HepG2 (cell line): ENCODE measurements around the gene VAMP5. TPM values are rescaled to one million over a fixed set of nuclear protein-coding genes. Genes with fewer than 3 reads are reported as not detected.

Experiments used
- ARHGAP35 ChIP-seq: sonication (generic); formaldehyde crosslinking; IDR thresholded peaks from 2 replicates; pipeline ENCODE4 v1.9.0; 2022; ENCODE audit warnings: mild to moderate bottlenecking, inconsistent platforms, moderate library complexity, missing genetic modification reagents, borderline replicate concordance
- BHLHE40 ChIP-seq: IDR thresholded peaks from 2 replicates; pipeline ENCODE4 v1.6.1; 2011; ENCODE audit warnings: low read length, improper control_type of control experiment
- BORCS8-MEF2B ChIP-seq: sonication (generic); formaldehyde crosslinking; IDR thresholded peaks from 2 replicates; pipeline ENCODE4 v1.8.0; 2022; ENCODE audit warnings: mild to moderate bottlenecking, missing genetic modification reagents
- BRD4 ChIP-seq: sonication (generic); formaldehyde crosslinking; IDR thresholded peaks from 2 replicates; pipeline ENCODE4 v1.4.0; 2020; ENCODE audit warnings: missing genetic modification reagents
- CBX1 ChIP-seq: IDR thresholded peaks from one replicate; pipeline ENCODE4 v1.6.1; 2016; ENCODE audit warnings: antibody characterized with exemption, low read depth
- FOSL2 ChIP-seq: sonication (generic); formaldehyde crosslinking; IDR thresholded peaks from 2 replicates; pipeline ENCODE4 v1.4.0; 2020; ENCODE audit warnings: missing genetic modification reagents
- MLLT10 ChIP-seq: sonication (generic); formaldehyde crosslinking; IDR thresholded peaks from 2 replicates; pipeline ENCODE4 v1.4.0; 2020; ENCODE audit warnings: missing genetic modification reagents
- NPAS2 ChIP-seq: sonication (generic); formaldehyde crosslinking; IDR thresholded peaks from 2 replicates; pipeline ENCODE4 v1.8.0; 2022; ENCODE audit warnings: mild to moderate bottlenecking, missing genetic modification reagents, borderline replicate concordance
- RAD21 ChIP-seq: fragments of 450-650 bp; formaldehyde crosslinking; IDR thresholded peaks from 2 replicates; pipeline ENCODE4 v1.5.0; 2020; ENCODE audit warnings: mild to moderate bottlenecking
- SALL1 ChIP-seq: sonication (generic); formaldehyde crosslinking; IDR thresholded peaks from 2 replicates; pipeline ENCODE4 v1.8.0; 2022; ENCODE audit warnings: mild to moderate bottlenecking, missing genetic modification reagents
- STAT5B ChIP-seq: sonication (generic); formaldehyde crosslinking; IDR thresholded peaks from 2 replicates; pipeline ENCODE4 v1.4.0; 2020; ENCODE audit warnings: missing genetic modification reagents
- U2AF1 ChIP-seq: fragments of 200-400 bp; formaldehyde crosslinking; optimal IDR thresholded peaks from 2 replicates; pipeline ENCODE3; 2017; ENCODE audit warnings: mild to moderate bottlenecking, low read depth, low read length
- ZNF30 ChIP-seq: sonication (generic); formaldehyde crosslinking; IDR thresholded peaks from 2 replicates; pipeline ENCODE4 v1.5.0; 2020; ENCODE audit warnings: mild to moderate bottlenecking, missing genetic modification reagents
- ZNF446 ChIP-seq: sonication (generic); formaldehyde crosslinking; IDR thresholded peaks from 2 replicates; pipeline ENCODE4 v1.5.0; 2020; ENCODE audit warnings: mild to moderate bottlenecking, missing genetic modification reagents
- ZSCAN29 ChIP-seq: sonication (generic); formaldehyde crosslinking; conservative IDR thresholded peaks from 2 replicates; pipeline ENCODE4 v1.4.0; 2020; ENCODE audit warnings: mild to moderate bottlenecking, missing genetic modification reagents
- ZSCAN31 ChIP-seq: sonication (generic); formaldehyde crosslinking; IDR thresholded peaks from 2 replicates; pipeline ENCODE4 v1.5.0; 2020; ENCODE audit warnings: low read depth, mild to moderate bottlenecking, missing genetic modification reagents
- polyA plus RNA-seq, 8 experiments: library from polyadenylated mRNA; depleted of rRNA in 3 of 8; stranded (reverse) in 7 of 8; unstranded in 1 of 8; fragments of >200 nt; fragmentation: Illumina TruSeq in 4 of 8; extraction: Trizol in 4 of 8; gene quantifications; 2 replicates each; pipeline versions ENCODE4 v1.2.1 to v1.2.3, GENCODE V29; 2011 to 2016; ENCODE audit warnings: low read depth in 4 of 8, missing spikeins in 1 of 8, mixed read lengths in 1 of 8; ENCODE audit not compliant: insufficient read depth in 1 of 8
- total RNA-seq, 5 experiments: library from RNA; depleted of rRNA; stranded (reverse); fragments of >200 nt; fragmentation: Illumina TruSeq; extraction: Trizol; gene quantifications; 2 replicates each; pipeline ENCODE4 v1.2.3, GENCODE V29; 2016; ENCODE audit warnings: low read depth in 1 of 5
- TF ChIP-seq, protein P1 (sequence below), 2 experiments: IDR thresholded peaks; 2 replicates each; pipeline ENCODE4 v1.6.1; 2011 to 2012; ENCODE audit warnings: low read length in 2 of 2, borderline replicate concordance in 1 of 2, low read depth in 1 of 2, mild to moderate bottlenecking in 1 of 2, moderate library complexity in 1 of 2
- TF ChIP-seq, protein P2 (sequence below): sonication (generic); formaldehyde crosslinking; IDR thresholded peaks from 2 replicates; pipeline ENCODE4 v1.8.0; 2022; ENCODE audit warnings: mild to moderate bottlenecking, missing genetic modification reagents
- TF ChIP-seq, protein P3 (sequence below): sonication (generic); formaldehyde crosslinking; IDR thresholded peaks from 2 replicates; pipeline ENCODE4 v1.8.0; 2022; ENCODE audit warnings: mild to moderate bottlenecking, missing genetic modification reagents, borderline replicate concordance
- TF ChIP-seq, protein P4 (sequence below): IDR thresholded peaks from 2 replicates; pipeline ENCODE4 v1.6.1; 2012; ENCODE audit warnings: low read depth, low read length, improper control_type of control experiment
- TF ChIP-seq, protein P5 (sequence below): sonication (generic); formaldehyde crosslinking; IDR thresholded peaks from 2 replicates; pipeline ENCODE4 v1.5.1; 2020; ENCODE audit warnings: mild to moderate bottlenecking, missing genetic modification reagents, borderline replicate concordance

VAMP5 gene
- total and polyA plus RNA-seq, 2 of the 13 experiments (the other 11 are each of a cell fraction or from before 2014, with no cell fraction given): 7.2 to 56.7 TPM

DNA sequence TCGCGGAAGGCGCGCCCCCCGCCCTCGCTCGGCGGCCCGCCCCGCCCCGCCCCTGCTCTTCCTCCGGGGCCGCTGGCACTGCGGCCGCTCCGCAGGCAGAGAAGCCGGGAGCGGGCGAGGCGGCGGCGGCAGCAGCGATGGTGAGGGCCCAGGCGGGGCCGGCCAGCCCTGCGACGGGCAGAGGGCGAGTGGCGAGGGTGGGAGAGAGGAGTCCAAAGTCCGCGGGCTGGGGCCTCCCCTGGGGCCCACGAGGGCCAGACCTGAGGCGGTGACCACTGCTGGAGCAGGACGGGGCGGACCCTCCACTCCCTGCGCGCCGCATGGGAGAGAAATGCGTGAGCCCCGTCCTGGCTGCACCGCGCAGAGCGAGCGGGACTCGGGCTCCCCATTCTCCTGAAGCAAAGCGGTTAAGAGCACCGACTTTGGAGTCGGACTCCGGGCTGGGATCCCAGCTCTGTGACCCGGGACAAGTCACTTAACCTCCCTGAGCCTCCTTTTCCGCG lies at the start of gene VAMP5 (continued):
- TF ChIP-seq, protein P1, sequence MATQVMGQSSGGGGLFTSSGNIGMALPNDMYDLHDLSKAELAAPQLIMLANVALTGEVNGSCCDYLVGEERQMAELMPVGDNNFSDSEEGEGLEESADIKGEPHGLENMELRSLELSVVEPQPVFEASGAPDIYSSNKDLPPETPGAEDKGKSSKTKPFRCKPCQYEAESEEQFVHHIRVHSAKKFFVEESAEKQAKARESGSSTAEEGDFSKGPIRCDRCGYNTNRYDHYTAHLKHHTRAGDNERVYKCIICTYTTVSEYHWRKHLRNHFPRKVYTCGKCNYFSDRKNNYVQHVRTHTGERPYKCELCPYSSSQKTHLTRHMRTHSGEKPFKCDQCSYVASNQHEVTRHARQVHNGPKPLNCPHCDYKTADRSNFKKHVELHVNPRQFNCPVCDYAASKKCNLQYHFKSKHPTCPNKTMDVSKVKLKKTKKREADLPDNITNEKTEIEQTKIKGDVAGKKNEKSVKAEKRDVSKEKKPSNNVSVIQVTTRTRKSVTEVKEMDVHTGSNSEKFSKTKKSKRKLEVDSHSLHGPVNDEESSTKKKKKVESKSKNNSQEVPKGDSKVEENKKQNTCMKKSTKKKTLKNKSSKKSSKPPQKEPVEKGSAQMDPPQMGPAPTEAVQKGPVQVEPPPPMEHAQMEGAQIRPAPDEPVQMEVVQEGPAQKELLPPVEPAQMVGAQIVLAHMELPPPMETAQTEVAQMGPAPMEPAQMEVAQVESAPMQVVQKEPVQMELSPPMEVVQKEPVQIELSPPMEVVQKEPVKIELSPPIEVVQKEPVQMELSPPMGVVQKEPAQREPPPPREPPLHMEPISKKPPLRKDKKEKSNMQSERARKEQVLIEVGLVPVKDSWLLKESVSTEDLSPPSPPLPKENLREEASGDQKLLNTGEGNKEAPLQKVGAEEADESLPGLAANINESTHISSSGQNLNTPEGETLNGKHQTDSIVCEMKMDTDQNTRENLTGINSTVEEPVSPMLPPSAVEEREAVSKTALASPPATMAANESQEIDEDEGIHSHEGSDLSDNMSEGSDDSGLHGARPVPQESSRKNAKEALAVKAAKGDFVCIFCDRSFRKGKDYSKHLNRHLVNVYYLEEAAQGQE (IDR thresholded peaks at IDR 0.05; ENCODE audit: borderline replicate concordance in 1 of 2, low read depth in 1 of 2, low read length in 2 of 2): peak in 1 of 2 experiments; percentile 77; a peak in 1 of 4 replicates
- TF ChIP-seq ZNF446: 0 out of 2 replicates have a peak, but pooled peaks have one; percentile 67
- peak; percentile 56 for TF ChIP-seq RAD21 (CRISPR knock-in tag)
- TF ChIP-seq CBX1: peak; percentile 50
- no peak; the same call in 1 of the 2 replicates for TF ChIP-seq ZSCAN29
- TF ChIP-seq, protein P2, sequence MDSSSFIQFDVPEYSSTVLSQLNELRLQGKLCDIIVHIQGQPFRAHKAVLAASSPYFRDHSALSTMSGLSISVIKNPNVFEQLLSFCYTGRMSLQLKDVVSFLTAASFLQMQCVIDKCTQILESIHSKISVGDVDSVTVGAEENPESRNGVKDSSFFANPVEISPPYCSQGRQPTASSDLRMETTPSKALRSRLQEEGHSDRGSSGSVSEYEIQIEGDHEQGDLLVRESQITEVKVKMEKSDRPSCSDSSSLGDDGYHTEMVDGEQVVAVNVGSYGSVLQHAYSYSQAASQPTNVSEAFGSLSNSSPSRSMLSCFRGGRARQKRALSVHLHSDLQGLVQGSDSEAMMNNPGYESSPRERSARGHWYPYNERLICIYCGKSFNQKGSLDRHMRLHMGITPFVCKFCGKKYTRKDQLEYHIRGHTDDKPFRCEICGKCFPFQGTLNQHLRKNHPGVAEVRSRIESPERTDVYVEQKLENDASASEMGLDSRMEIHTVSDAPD (CRISPR knock-in tag): no peak
- TF ChIP-seq MLLT10 (CRISPR knock-in tag): no peak
- no peak for TF ChIP-seq STAT5B (CRISPR knock-in tag)
- peak; percentile 85; the same call in 1 of the 2 replicates for TF ChIP-seq SALL1 (CRISPR knock-in tag)
- TF ChIP-seq, protein P3, sequence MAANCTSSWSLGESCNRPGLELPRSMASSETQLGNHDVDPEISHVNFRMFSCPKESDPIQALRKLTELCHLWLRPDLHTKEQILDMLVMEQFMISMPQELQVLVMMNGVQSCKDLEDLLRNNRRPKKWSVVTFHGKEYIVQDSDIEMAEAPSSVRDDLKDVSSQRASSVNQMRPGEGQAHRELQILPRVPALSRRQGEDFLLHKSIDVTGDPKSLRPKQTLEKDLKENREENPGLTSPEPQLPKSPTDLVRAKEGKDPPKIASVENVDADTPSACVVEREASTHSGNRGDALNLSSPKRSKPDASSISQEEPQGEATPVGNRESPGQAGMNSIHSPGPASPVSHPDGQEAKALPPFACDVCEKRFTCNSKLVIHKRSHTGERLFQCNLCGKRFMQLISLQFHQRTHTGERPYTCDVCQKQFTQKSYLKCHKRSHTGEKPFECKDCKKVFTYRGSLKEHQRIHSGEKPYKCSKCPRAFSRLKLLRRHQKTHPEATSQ (CRISPR knock-in tag): peak; percentile 48; the same call in 1 of the 2 replicates
- peak; percentile 99 for TF ChIP-seq BRD4 (CRISPR knock-in tag)
- TF ChIP-seq BHLHE40: 0 out of 2 replicates have a peak, but pooled peaks have one; percentile 21
- TF ChIP-seq, protein P4, sequence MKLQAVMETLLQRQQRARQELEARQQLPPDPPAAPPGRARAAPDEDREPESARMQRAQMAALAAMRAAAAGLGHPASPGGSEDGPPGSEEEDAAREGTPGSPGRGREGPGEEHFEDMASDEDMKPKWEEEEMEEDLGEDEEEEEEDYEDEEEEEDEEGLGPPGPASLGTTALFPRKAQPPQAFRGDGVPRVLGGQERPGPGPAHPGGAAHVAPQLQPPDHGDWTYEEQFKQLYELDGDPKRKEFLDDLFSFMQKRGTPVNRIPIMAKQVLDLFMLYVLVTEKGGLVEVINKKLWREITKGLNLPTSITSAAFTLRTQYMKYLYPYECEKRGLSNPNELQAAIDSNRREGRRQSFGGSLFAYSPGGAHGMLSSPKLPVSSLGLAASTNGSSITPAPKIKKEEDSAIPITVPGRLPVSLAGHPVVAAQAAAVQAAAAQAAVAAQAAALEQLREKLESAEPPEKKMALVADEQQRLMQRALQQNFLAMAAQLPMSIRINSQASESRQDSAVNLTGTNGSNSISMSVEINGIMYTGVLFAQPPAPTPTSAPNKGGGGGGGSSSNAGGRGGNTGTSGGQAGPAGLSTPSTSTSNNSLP: no peak
- TF ChIP-seq ZNF30 (CRISPR knock-in tag): peak; percentile 75; the same call in 1 of the 2 replicates
- TF ChIP-seq, protein P5, sequence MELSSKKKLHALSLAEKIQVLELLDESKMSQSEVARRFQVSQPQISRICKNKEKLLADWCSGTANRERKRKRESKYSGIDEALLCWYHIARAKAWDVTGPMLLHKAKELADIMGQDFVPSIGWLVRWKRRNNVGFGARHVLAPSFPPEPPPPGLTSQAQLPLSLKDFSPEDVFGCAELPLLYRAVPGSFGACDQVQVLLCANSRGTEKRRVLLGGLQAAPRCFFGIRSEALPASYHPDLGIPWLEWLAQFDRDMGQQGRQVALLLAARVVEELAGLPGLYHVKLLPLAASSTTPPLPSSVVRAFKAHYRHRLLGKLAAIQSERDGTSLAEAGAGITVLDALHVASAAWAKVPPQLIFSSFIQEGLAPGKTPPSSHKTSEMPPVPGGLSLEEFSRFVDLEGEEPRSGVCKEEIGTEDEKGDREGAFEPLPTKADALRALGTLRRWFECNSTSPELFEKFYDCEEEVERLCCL (CRISPR knock-in tag): 0 out of 2 replicates have a peak, but pooled peaks have one; percentile 68
- TF ChIP-seq NPAS2 (CRISPR knock-in tag): peak; percentile 33; the same call in 1 of the 2 replicates
- TF ChIP-seq BORCS8-MEF2B (CRISPR knock-in tag): peak; percentile 51; the same call in 1 of the 2 replicates
- TF ChIP-seq ARHGAP35 (CRISPR knock-in tag): peak; percentile 59; the same call in 1 of the 2 replicates
- TF ChIP-seq U2AF1: no peak
- TF ChIP-seq FOSL2 (CRISPR knock-in tag): peak; percentile 71
- peak; percentile 85 for TF ChIP-seq ZSCAN31 (CRISPR knock-in tag)
